Limb (tissue), 2 donors: ENCODE results near the gene CPLX1.
"Not testable (repeated sequence)": the region's sequence is repeated elsewhere in the genome, so short reads cannot be mapped to it uniquely, and the experiment has no call there.

Experiments
- DNase-seq, 2 donors: peaks; one replicate each; pipeline ENCODE4 v3.0.0-alpha.2; 2016; ENCODE audit errors: extremely low spot score in 2 of 2

CPLX1 gene

GRCh38 chr4:820230-821172 lies 5.4 kb downstream of the CPLX1 start:
- DNase-seq = no peak

DNA sequence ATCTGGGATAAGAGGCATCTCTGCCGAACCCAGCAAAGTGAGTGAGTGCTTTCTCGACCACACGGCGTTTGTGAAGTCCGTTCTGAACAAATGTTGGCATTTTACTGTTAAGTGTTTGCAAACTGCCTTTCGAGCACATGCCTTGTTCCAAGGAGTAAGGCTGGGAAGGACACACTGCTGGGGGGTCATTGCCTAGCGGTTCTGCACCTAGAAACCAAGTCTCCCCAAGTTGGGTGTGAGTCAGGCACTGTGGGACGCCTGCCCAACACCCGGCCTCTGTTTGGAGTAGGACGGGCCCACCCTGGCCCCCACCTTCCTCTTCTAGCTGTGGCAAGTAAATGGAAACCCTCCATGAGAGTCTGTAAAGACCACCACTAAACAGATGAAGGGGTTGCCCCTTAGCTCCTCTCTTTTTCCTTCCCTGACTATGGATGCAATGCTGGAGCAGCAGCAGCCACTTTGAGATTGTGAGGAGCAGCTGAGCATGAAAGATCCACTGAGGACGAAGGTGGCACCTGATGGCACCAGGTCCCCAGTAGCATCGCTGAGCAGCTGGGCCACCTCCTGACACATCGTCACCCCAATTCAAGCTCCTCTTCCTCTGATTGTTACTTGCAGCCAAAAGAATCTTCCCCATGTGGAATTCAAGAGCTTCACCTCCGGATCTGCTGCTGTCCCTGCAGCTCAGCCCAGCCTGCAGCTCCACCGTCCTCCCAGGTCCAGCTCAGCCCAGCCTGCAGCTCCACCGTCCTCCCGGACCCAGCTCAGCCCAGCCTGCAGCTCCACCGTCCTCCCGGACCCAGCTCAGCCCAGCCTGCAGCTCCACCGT lies 6.3 kb downstream of the CPLX1 start:
- DNase-seq = no peak

DNA sequence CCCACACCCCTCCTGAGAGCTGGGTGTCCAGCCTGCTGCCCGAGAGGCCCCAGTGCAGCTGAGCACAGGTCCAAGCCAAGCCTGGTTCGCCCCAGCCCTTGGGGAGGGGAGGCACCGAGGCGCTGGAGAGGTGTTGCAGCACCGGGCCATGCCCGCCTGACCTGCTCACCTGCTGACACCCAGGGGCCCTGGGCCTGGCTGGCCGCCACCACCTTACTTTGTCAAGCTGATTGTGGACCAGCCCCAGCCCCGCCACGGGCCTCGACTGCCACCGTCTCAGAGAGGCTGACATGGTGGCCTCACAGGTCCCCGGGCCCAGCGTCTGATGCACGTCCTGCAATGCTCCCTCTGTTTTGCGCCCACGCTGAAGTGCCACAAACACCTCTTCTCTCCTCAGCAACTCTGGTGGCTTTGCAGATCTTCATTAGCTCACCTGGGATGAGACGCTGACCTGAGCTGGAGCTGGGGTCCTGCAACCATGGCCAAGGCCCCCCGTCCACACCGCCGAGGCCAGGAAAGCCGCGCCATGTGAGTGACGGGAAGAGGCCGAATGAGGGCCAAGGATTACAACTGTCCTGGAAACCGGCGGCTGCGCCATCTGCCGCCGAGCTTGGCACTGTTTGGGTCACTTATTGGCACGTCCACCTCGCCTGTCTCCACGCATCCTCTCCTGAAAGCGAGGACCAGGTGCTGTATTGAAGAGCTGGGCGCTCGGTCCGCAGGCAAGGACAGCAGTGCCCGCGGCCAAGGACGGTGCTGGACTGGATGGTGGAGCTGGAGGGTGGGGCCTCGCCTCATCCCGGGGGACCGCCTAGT lies 7.6 kb downstream of the CPLX1 start:
- no peak for DNase-seq

- DNase-seq = no peak
These were observed 10.3 kb downstream of the CPLX1 start for GRCh38 chr4:815464-816146.

DNA sequence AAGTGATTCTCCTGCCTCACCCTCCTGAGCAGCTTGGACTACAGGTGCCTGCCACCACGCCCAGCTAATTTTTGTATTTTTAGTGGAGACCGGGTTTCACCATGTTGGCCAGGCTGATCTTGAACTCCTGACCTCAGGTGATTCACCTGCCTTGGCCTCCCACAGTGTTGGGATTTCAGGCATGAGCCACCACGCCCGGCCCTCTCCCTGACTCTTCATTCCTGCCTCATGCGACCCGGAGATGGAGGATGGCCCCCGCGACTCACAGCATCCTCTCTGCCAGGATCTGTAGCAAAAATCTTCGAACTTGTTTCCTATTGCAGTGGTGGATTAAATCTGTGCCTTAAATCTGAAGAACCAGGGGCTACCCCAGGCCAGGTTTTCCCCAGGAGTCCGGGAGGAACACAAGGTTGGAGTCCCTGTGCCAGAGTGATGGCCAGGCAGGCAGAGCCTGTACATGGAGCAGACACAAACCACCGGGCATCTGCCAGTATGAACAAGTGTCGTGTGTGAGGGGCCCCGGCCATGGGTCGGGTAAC lies 11.5 kb downstream of the CPLX1 start:
- no peak for DNase-seq

- DNase-seq = no peak
These were observed 12.0 kb downstream of the CPLX1 start for GRCh38 chr4:813900-814299.

GRCh38 chr4:808860-809570 lies 16.9 kb downstream of the CPLX1 start:
- DNase-seq = no peak

- no peak for DNase-seq
These were observed 18.1 kb downstream of the CPLX1 start for GRCh38 chr4:807792-808191.

DNA sequence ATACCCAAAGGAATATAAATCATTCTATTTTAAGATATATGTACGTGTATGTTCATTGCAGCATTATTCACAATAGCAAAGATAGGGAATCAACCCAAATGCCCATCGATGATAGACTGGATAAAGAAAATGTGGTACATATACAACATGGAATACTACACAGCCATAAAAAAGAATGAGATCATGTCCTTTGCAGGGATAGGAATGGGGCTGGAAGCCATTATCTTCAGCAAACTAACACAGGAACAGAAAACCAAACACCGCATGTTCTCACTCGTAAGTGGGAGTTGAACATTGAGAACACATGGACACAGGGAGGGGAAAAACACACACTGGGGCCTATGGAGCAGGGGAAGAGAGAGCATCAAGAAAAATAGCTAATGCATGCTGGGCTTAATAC lies 18.9 kb downstream of the CPLX1 start:
- DNase-seq = not testable (repeated sequence)

DNA sequence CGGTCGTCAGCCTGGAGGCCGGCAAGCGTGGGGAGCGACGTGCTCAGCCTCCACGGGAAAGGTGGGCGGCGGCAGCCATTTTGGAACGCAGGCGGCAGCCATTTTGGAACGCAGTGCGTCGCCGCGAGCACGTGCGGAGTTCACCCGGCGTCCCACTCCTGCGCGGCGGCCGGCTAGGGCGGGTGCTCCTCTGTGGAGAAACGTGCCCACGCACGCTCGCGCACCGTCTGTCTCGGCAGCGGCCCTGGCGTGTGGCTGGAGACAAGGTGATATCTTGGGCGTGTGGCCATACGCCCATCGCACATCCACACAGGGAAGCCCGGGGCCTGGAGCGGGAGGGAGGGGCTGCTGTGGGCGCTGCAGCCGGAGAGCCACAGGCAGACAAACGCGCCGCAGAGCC lies 21.1 kb downstream of the CPLX1 start:
- DNase-seq = no peak

DNA sequence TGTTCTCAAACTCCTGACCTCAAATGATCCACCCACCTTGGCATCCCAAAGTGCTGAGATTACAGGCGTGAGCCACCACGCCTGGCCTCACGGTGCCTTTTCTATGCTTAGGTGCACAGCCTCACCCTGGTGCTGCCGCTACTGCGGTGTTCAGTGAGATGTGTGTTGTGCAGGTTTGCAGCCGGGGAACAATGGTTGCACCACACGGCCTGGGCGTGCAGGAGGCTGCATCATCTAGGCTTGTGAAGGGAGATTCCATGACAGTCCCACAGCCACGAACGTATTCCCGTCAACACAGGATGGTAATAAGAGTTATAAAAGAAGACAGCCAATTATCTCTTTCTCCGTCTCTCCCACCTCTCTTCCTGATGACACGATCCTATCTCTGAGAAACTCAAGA lies 22.0 kb downstream of the CPLX1 start:
- DNase-seq = no peak

DNA sequence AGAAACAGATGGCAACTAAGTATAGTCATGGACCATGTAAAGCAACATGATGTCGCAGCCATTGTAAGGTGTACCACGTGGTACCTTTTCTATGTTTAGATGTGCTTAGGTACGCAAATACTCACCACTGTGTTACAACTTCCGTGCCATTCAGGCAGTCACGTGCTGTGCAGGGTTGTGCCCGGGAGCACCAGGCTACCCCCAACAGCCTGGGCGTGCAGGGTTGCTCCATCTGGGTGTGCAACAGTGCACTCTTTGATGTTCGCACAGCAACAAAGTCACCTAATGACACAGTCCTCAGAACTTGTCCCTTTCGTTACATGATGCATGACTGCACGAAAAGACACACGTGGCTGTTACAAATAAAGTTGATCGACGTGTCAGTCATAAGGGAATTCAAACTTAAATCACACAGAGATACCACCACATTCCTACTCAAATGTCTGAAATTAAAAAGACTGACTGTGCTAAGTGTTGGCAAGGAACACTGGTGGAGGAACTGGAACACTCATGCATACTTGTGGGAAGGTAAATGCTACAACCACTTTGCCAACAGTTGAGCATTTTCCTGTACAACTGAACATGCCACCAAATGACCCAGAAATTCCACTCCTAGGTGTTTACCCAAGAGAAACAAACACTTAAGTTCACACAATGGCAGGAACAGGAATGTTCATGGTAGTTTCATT lies 24.3 kb downstream of the CPLX1 start:
- DNase-seq = no peak

- DNase-seq = no peak
These were observed 28.9 kb downstream of the CPLX1 start for GRCh38 chr4:797066-797465.

DNA sequence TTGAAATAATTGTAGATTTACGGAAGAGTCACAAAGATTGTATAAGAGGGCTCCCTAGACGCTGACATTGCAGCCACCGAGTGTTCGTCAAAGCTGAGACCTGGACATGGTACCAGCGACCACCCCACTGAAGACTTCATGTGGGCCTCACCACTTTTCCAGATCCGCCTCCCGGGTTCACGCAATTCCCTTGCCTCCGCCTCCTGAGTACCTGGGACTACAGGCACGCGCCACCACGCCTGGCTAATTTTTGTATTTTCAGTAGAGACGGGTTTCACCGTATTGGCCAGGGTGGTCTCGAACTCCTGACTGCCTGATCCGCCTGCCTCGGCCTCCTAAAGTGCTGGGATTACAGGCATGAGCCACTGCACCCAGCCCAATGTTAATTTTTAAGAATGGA lies 29.7 kb downstream of the CPLX1 start:
- DNase-seq = no peak

DNA sequence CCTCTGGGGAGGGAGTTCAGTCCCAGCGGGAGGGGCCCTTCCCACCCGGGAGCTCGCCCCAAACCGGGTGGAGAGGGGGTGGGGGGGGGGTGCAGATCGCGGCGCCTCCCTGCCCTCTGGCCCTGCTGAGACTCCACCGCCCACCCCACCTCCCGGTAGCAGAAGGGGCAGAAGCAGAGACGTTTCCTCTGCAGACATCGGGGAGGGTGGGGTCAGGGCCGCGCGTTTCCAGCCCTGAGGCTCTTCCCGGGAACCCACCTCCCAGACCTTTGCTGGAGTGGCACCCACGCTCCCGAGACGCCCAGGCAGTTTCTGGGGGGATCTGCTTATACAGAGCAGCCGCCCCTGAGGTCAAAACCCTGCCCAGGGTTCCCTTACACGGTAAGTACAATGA lies 30.2 kb downstream of the CPLX1 start:
- DNase-seq = no peak

DNA sequence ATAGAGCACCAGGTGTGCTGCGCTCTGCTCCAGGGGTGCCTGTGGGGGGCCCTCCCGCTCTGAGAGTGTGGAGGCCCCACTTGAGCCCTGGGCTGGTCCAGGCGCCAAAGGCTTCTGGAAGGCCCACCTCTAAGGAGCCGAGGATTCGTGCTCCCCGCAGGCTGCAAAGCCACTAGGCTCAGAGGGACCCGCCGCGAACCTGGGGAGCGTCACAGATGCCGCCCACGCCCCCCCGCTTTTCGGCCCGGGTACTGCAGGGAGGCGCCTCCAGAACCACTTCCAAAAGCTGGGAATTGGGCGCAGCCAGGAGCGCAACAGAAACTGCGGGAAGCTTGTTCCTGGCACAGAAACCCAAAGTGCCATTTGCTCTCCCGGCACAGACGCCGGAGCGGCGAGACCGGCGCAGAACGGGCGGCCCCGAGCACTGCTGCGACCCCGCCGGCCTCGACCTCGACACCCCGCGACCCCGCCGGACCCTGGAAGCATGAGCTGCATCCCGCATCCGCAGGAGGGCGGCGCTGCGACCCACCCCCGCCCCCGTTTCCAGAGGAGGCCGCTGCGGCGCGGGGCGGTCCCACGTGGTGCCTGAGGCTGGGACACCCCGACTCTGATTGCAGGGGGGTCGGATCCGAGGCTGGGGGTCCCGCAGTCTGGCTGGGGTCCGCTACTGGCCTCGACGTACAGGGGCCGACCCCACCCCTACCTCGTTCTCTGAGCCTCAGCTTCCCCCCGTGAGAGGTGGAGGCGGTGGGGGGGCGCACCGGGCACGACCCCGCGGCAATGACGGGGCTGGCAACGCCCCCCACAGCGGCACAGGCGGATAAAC lies 30.8 kb downstream of the CPLX1 start:
- DNase-seq = no peak

DNA sequence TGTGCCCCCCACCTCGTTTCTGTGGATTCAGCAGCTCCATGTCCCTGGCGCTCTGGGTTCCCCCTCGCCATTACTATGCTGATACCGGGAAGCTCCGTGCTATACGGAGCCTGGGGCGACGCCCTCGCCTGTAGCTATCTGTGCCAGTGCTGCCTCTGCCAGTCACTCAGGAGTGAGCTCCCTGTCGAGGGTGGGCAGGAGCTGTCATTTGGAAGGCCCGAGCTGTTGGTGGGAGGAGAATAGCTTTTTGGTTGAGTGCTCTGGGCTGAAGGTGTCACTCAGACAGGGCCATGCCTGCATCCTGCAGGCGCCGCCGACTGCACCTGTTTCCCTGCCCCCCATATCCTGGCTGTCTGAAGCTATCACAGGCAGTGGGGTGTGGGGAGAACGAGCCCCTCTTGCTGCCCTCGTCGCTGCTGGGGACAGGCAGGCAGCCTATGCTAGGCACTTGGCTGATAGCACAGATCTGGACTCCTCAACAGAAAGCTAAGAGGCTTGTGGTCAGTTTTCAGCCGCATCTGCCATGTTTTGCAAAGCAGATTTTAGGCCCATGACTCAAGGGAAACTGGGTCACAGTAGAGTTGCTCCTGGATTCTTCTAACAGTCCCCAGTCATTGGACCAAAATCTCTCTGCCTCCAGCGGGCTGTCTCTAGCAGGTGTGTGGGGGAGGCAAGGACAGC lies 31.8 kb downstream of the CPLX1 start:
- no peak for DNase-seq
